HG03060 (cell line): Measurements from ENCODE around the gene GALNT9.
"Not testable (repeated sequence)": the region's sequence is repeated elsewhere in the genome, so short reads cannot be mapped to it uniquely, and the experiment has no call there.

ENCODE experiments used
- ATAC-seq: cut with Tn5 transposase; IDR thresholded peaks from one replicate; pipeline ENCODE4 v1.9.1; 2021; ENCODE audit warnings: low read depth, moderate number of reproducible peaks; ENCODE audit not compliant: unreplicated experiment

The GALNT9 gene

GRCh38 chr12:132255642-132256041 is 73.7 kb downstream of the GALNT9 start:
- ATAC-seq: no peak

- no peak for ATAC-seq
Observed at GRCh38 chr12:132253698-132254480, 75.5 kb downstream of the GALNT9 start.

- ATAC-seq: not testable (repeated sequence)
Observed at GRCh38 chr12:132252981-132253380, 76.4 kb downstream of the GALNT9 start.

- no peak for ATAC-seq
Observed at GRCh38 chr12:132251741-132252490, 77.5 kb downstream of the GALNT9 start.

GRCh38 chr12:132251310-132251709 is 78.1 kb downstream of the GALNT9 start:
- ATAC-seq: no peak

GRCh38 chr12:132250707-132251106 is 78.7 kb downstream of the GALNT9 start:
- ATAC-seq: no peak

GRCh38 chr12:132249689-132250478 is 79.5 kb downstream of the GALNT9 start:
- no peak for ATAC-seq

GRCh38 chr12:132248453-132249167 is 80.8 kb downstream of the GALNT9 start:
- ATAC-seq: no peak

GRCh38 chr12:132247718-132248452 is 81.5 kb downstream of the GALNT9 start:
- no peak for ATAC-seq

- ATAC-seq: no peak
Observed at GRCh38 chr12:132246997-132247717, 82.2 kb downstream of the GALNT9 start.

- no peak for ATAC-seq
Observed at GRCh38 chr12:132245521-132246101, 83.8 kb downstream of the GALNT9 start.

GRCh38 chr12:132244724-132245295 is 84.6 kb downstream of the GALNT9 start:
- no peak for ATAC-seq

GRCh38 chr12:132243596-132244310 is 85.6 kb downstream of the GALNT9 start:
- ATAC-seq: no peak

GRCh38 chr12:132243171-132243570 is 86.2 kb downstream of the GALNT9 start:
- not testable (repeated sequence) for ATAC-seq

GRCh38 chr12:132240669-132241007 is 88.8 kb downstream of the GALNT9 start:
- not testable (repeated sequence) for ATAC-seq

- no peak for ATAC-seq
Observed at GRCh38 chr12:132239796-132240668, 89.4 kb downstream of the GALNT9 start.

GRCh38 chr12:132239392-132239791 is 90.0 kb downstream of the GALNT9 start:
- ATAC-seq: no peak
